ENCODE measurements around the gene PCCA.
"Not testable (repeated sequence)": the region's sequence is repeated elsewhere in the genome, so short reads cannot be mapped to it uniquely, and the experiment has no call there.

PCCA gene

DNA sequence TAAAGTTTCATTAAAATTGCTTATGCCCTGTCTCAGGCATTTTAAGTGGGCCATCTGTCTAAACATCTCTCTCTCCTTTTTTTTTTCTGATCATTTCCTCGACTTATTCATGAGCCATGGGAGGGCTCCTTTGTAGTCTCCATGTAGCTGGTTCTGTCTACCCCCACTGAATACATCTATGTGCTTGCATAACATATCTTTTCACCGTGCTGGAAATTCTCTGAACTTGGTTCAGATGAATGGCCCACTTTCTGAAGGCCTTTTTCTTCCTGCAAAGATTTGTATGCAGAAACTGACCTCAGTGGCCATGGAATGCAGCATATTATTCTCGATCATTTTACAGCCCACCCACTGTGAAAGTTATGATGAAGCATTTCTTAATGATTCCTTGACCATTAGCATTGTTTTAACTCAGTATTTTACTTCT is 274.4 kb downstream of the PCCA start:
- DNase-seq (ENCODE audit: low read depth) = no peak

DNA sequence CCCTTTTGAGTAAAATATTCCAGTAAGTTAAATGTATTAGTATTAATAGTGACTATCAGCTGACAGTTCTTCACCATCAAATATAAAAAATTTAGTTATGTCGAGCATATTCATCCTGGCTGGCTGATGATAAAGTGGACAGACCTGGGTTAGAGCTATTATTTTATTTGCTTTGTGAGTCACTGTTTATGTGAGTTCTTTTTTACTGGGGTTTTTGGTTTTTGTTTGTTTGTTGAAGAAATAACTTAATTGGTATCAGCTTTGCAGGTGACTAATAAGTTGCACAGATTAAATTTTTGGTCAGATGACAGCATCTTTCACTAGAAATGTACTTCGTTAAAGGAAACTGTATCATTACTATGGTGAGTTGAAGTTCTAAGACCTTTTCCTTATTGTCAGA is 275.0 kb downstream of the PCCA start:
- DNase-seq (ENCODE audit: low read depth) = no peak

DNA sequence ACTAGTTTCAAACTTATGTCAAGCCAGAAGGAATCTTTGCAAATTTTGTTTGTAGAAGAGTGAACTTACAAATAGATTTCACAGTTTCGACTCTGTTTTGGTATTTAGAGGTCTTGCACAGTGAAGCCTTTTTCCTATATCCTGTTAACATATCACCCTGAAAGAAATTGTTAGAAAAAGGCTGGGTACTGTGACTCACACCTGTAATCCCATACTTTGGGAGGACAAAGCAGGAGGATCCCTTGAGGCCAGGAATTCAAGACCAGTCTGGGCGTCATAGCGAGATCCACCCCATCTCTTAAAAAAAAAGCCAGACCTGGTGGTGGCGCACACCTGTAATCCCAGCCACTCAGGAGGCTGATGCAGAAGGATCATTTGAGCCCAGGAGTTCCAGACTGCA is 275.7 kb downstream of the PCCA start:
- DNase-seq (ENCODE audit: low read depth) = no peak

DNA sequence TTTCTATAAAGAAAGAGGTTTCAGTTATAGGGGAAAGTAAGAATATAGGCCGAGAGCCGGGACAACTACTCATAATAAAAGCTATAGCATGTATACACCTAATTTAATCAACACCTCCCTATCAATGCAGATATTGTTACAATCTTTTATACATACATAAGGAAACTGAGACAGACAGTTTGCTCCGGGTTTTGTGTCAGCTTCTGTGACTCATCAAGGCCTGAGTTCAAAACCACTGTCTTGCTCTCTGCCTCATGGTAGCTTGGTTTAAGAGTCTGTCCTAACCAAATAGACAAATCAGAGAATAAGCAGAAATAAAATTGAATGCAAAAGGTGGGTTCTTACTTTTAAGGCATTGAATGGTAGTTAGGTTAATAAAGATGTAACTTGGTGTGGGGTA is 276.8 kb downstream of the PCCA start:
- no peak for DNase-seq (ENCODE audit: low read depth)

DNA sequence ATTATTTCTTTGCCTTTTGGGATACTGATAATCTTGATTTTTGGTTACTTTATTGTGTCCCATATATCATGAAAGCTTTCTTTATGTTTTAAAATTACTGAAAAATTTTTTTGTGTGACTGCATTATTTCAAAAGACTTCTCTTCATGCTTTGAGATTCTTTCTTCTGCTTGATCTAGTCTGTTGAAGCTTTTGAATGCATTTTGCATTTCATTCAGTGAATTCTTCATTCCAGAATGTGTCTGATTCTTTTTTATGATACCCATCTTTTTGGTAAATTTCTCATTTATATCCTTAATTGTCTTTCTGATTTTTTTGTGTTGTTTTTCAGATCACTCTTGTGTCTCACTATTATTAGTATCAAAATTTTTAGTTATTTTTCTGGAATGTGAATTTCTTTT is 289.6 kb downstream of the PCCA start:
- DNase-seq (ENCODE audit: low read depth) = no peak

DNA sequence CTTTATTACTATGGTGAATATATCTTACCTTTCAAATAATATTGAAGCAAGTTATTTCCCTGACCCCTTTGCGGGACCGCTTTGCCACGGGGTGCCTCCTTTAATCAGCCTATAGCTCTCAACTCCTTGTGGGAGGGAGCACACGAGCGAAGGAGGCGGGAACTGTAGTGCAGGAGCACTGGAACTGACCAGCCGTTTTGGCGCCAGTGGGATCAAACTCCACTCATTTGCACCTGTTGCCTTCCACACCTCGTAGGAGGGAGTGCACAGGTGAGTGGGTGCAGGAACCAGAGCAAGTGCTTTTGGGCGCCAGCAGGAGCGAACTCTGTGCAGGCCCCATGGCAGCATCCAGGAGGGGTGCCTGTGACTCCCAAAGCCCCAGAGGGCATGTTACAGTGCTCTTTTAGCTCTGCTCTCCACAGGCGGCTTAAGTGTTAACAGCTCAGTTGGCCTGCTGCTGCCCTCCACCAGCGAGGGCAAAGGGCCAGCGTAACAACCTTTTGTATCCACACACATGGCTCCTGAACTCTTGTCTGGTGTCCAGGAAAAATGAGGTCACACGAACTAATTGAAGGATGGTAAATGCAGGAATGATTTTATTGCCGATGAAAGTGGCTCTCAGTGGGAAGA is 292.8 kb downstream of the PCCA start:
- DNase-seq (ENCODE audit: low read depth) = no peak

DNA sequence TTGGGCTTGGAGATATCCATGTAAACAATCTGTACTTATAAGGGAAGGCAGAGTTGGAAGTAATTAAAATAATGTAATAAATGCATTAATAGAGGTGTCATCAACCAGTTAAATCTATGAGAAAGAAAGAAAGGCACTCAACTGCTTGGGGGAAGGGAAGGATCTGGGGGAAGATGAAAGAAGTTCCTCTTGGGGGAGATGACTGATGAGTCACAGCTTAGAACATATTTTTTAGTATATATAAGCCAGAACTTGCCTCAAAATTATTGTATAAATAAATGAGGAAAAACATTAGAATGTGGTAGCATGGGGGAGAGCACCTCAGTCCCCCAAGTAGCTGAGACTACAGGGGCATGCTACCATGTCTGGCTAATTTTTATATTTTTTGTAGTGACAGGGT is 293.9 kb downstream of the PCCA start:
- no peak for DNase-seq (ENCODE audit: low read depth)

DNA sequence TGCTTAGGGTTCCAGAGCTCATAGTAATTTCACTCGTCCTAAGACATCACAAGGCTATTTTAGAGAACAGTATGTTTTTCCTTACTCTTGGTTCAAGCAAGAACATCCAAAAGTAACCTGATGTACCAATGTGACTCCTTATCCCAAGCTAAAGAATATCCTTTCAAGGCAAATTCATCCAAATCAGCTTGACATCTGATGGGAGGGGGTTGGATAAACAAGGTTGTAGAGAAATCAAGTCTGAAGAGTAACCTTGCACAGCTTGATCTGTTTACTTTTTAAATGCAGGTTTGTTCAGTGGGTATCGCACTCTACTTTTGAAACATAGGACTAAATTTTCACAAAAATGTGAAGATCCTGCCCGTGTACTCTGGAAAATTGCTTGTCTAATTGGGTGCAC is 298.5 kb downstream of the PCCA start:
- DNase-seq (ENCODE audit: low read depth) = no peak

DNA sequence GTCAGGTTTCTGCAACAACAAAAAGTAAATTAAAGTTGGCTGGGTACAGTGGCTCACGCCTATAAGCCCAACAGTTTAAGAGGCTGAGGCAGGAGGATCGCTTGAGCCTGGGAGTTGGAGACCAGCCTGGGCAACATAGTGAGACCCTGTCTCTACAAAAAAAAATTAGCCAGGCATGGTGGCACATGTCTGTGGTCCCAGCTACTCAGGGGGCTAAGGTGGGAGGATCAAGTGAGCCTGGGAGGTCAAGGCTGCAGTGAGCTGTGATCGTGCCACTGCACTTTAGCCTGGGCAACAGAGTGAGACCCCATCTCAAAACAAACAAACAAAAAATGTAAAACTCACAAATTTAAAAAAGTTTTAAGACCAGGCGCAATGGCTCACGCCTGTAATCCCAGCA is 299.3 kb downstream of the PCCA start:
- DNase-seq (ENCODE audit: low read depth) = not testable (repeated sequence)

DNA sequence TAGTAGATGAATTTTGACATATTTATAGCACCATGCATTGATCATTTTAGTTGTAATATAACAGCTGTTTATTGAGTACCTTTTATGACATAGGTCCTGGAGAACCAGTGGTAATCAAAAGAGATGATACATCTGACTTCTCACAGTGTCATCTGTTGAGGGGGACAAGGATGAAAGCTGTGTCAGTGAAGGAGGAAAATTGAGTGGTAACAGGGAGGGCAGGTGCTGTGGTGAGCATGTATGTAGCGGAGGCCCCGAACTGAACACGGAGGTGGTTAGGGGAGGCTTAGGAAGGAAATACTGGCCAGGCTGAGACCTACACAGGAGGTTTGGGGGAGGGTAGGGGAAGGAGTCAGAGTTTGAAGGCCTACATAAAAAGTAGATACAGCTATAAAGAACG is 300.0 kb downstream of the PCCA start:
- DNase-seq (ENCODE audit: low read depth) = no peak

DNA sequence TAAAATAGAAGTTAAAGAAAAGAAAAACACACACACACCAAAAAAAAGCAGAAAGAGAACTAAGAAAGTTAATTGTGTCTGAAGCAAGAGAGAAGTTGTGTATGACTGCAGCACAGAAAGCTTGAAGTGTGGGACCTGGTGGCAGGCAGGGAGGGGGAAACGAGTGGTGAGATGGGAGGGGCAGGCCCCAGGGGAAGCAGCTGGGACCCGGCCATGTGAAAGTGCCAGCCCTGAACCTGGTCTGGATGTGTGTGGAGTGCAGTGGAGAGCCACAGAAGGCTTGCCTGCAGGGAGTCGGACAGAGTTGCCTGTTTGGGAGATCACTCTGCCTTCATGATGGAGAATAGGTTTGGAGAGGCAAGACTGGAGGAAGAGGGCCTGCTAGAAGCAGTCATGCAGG is 300.7 kb downstream of the PCCA start:
- DNase-seq (ENCODE audit: low read depth) = no peak

DNA sequence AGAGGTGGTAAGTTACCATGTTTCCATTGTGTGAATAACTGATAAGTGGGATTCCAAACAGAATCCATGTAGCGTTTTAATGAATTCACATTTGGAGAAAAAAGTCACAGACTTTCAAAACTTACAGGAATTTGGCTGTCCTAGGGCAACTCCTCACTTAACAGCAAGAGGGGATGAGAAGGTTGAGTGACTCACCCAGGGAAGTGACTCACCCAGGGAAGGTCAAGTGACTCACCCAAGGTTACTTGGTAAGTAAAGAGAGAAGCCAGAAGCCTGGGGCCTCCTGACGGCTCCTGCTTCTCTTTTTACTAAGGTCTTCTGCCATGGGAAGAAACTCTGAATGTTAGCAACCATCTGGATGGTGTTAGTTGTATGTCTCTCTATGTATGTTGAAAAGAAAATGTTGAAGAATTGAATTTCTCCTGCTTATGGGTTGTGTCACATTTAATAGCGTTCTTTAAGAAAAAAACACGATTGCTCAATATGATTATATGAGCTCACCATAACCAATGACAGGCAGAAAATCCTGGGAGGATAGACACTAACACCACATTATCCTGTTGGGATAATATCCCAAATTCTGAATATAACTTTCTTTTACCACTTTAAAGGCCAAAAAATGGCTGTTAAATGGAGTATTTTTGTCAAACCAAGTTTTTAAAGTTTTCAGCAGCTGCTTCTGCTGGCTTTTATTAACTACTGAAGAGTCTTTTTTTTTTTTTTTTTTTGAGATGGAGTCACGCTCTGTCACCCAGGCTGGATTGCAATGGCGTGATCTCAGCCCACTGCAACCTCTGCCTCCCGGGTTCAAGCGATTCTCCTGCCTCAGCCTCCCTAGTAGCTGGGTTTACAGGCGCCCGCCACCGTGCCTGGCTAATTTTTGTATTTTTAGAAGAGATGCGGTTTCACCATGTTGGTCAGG is 304.1 kb downstream of the PCCA start:
- DNase-seq (ENCODE audit: low read depth) = peak; percentile 47

DNA sequence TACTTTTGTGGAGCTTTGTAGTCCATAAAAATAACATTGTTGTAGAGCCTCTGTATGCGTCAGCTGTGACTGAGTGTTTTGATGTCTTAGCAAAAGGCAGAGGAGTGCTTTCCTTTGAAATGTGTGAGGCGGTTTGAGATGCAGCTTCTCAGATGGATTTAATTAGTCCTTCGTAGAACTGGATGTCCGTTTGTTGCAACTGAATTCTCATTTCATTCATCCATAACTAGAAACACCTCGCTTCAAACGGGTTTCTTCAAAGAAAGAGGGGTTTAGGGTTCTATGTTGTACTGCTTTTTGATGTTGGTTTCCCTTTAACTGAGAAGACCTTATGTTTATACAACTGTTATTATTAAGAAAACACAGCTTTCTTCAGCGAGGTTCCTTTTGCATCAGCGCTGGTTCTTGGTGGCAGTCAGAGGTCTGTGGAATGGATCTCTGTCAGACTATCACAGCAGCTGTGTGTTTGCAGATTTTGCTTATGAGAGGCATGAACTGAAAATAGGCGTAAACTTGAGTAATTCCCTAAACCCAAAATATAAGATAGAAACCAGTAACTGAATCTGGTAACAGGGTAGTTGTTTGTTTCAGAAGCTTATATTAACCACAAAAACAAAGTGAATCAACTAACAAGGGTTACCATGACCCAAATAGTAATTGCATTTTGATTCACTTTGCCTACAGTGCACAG is 305.3 kb downstream of the PCCA start:
- peak; percentile 7 for DNase-seq (ENCODE audit: low read depth)

DNA sequence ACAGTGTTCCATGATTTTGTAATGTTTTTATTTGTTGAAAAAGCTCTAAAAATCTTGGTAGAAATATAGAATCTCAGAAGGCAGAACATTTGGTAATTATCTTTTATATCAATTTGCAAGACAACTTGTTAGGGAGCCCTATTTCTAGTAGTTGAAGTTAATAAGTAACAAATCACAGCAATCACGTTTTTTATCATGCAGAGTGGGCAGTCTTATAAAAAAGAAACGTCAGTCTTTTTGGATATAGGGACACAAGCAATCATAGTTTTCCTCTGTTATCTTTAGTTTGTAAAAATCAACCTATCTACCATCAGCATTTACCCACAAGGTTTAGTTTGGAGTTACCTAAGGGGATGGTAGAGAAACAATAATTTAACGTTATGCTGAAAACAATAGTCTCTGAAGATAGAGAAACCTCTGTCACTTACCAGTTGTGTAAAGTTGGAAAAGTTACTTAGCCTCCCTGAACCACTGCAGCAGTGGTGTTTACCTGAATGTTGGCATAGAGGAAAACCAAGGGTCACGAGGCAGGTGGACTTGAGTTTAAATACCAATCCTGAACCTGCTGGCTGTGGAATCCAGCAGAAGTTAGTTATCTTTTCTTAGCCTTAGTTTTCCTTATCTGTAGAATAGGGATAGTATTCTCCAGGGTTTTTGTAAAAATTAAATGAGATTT is 306.9 kb downstream of the PCCA start:
- DNase-seq (ENCODE audit: low read depth) = no peak

DNA sequence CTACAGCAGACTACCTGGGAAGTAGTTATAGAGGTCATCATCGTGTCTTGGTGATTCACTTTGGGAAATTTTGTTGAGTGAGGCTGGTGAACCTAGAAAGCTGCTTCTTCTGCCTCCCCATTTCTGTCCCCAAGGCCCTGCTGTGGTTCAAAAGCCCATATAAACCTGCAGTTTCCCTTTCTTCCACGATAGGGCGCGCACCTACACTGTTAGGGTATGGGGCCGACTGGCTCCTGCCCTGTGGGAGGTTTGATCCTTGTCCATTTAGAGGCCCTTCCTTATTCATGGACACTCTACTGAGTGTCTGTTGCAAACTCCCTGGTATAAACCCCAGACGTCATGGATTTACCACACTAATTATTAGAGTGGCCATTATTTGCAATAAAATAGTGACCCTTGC is 307.9 kb downstream of the PCCA start:
- no peak for DNase-seq (ENCODE audit: low read depth)

DNA sequence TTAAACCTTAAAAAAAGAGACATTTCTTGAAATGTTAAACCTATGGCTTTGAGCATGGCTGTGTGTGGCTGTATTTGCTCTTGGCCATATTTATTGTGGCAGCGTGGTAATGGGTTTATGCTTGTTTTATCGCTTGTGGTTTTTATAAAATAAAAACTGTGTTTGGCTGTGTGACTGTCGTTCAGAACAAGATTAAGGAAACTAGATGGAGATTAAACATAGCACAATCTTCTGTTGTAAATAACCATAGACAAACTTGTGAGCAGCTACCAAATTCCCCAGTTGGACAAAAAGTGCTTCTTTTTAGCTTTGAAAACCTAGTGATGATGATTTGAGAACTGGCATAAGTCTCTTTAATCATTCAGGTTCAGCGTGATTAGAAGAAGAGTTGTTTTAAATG is 308.7 kb downstream of the PCCA start:
- DNase-seq (ENCODE audit: low read depth) = no peak

DNA sequence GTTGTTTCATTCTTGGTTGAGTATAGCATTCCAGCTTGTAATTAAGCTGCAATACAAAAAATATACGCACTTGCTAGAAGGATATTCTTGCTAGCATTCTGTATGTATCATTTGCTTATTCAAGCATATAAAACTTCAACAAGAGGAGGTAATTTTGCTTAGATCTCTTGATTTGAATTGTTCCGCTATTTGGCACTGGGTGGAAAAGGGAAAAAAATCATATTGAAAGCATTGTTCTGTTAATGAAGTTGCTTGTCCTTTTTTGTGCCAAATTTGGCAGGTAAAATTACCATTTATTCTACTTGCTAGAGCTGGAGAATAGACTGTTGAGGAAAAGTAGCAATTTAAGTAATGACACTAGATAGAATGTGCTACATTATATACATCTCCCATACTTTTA is 309.5 kb downstream of the PCCA start:
- DNase-seq (ENCODE audit: low read depth) = no peak

DNA sequence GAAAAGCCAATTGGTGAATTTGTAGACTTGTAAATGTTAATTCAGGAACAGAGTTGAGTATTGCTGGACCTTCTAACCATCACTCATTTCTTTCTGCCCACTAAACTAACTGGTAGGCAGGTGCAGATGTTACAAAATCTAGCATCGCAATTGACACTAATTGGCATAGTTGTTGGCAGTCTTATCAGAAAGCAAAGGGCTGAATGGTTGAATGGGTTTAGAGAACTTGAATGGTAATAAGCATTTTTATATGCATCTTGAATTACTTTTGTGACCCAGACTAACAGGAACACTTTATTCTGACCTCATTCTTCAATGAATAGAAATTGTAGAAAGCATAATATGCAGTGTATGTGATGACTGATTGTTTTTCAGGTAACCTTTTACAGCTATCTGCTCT is 310.6 kb downstream of the PCCA start:
- DNase-seq (ENCODE audit: low read depth) = no peak

DNA sequence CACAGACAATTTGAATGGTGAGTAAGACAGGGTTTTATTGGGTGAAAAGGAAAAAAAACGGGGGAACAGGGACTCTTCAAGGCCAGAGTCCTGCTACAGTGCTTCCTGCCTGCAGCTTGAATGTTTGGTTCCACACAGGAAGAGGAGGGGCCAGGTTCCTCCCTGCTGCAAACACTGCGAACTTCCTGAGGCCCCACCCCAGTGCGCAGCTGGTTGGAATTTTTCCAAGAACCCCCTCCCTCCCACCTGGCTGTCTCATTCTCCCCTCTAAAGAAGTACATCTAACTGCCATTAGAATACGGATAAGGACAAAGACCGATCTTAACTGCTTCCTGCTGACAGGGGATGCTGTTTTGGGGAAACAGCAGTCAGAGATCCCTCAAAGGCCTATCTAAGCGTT is 314.8 kb downstream of the PCCA start:
- DNase-seq (ENCODE audit: low read depth) = no peak

DNA sequence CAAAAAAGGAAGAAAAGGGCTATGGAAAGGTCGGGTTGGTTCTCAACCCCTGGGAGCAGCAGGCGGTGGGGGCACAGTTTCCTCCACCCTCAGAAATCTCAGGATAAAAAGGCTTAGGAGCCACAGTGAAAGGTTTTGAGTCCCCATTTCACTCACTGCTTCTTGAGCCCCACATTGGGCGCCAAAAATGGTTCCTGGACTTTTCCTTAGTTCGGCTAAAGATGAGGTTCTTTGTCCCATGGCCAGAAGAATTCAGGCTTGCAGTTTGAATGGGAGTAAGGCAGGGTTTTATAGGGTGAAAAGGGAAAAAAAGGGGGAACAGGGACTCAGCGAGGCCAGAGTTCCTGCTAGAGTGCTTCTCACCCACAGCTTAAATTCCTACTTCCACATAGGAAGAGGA is 320.2 kb downstream of the PCCA start:
- no peak for DNase-seq (ENCODE audit: low read depth)

DNA sequence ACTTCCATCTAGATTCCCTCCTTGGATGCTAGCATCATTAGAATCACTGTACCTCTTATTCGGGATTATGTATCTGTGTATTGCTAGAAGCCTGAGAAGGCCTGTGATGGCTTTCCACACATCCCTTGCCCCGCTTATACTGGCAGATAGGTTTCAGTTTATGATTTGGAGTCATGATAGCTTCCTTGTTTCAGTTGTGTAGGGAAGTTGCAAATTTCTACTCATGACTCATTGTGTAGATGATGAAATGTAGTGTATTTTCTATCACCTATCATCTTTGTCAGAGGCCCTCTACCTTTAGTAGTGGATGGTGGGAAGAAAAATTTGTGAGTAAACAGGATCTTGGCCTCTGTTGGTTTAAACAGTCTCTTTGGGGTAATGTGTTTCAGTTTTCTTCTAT is 334.5 kb downstream of the PCCA start:
- DNase-seq (ENCODE audit: low read depth) = no peak

DNA sequence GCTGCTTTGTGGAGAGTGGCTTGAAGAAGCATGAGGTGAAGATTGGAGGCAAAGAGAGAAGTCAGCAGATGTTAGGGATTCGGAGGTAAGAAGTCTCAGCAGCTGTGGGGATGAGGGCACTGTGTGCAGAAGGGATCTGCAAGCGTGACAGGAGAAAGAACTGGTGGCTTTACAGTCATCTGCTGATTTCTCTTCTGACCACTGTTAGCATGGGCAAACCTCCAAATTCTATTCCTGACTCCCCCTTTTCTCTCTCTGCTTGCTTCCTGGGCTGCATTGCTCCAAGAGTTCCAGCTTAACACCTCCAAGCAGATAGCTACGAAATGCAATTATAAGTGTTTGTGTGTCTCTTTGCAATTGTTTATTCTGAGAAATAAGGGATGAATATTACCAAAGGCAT is 340.1 kb downstream of the PCCA start:
- DNase-seq (ENCODE audit: low read depth) = no peak

DNA sequence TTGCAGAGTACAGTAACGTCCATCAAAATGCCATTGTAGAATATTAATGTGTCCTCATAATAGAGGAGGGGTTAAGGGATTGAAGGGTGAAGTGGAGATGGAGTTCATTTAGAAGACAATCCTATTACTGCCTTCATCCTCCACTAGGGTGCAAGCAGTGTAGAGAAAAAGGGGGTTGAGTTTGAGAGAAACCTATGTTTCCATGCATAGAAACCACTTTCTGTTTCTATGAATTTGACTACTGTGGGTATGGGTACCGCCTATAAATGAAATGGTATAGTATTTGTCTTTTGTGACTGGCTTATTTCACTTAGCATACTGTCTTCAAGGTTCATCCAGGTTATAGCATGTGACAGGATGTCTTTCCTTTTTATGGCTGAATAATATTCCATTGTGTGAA is 343.7 kb downstream of the PCCA start:
- DNase-seq (ENCODE audit: low read depth) = no peak
